ENCODE data around the gene SUMO3. TPM values are rescaled to one million over a fixed set of nuclear protein-coding genes. Genes with fewer than 3 reads are reported as not detected.

The SUMO3 gene
- total and polyA plus RNA-seq, 10 of the 15 experiments (the other 5 are each of a cell fraction or from before 2014, with no cell fraction given), result 14.3 to 164 (median 89.9) TPM

DNA sequence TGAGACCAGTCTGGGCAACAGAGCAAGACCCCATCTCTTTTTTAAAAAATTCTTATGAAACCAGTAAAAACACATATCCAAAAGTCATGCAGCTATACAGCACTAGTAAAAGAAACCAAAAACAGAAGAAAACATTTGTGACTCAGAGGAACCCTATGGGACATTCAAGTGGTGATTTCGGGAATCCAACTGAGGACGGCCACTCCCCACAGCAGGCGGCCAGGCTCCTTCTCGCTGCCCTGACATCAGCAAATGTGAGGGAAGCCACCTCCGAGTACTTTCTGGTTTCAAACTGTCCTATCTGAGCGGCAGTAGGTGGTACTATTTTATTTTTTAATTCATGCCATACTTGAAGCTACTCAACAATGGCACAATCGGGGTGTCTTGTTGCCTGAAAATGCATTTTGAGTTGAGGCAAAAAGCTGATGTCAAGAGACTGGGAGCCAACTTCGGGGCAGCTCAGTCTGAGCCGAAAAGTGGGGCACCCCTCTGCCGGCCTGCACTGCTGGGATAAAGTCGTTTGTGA, 3.3 kb downstream of the SUMO3 start:
- TF ChIP-seq IRF4 (IDR thresholded peaks at IDR 0.05; ENCODE audit: low read depth, low read length) (no peak), SIN3A (IDR thresholded peaks at IDR 0.05; ENCODE audit: low read depth, low read length) (no peak), JUNB (IDR thresholded peaks at IDR 0.05) (no peak), REST (IDR thresholded peaks at IDR 0.05; ENCODE audit: low read depth, low read length) (no peak), SIX5 (IDR thresholded peaks at IDR 0.05; ENCODE audit: low read depth, low read length, severe bottlenecking) (no peak), RAD51 (IDR thresholded peaks at IDR 0.05) (no peak)
- DNase-seq (ENCODE audit: low read depth, low spot score), result no peak
- no peak overlapping the region; the same call in 1 of the 2 replicates for H3K4me2 ChIP-seq (ENCODE audit: control insufficient read depth, insufficient read depth)
- H3K27me3 ChIP-seq (replicated peaks in 1 of 2; ENCODE audit: control insufficient read depth in 2 of 2, insufficient read depth in 2 of 2, low read length in 1 of 2), result no peaks in the 10 kb centered on the region
- no peak overlapping the region for H2AFZ ChIP-seq (ENCODE audit: control insufficient read depth, low read depth, low read length)
- BruUV-seq (replicated peaks), result no TSS peak
- ChIA-PET CTCF (interaction anchor here (1.0 kb wide), 2 partner anchors 15 to 304 kb away, joined by 3 to 4 read pairs; no protein-coding TSS in a partner anchor), POLR2A (interaction anchor here (1.7 kb wide), 1 partner anchor 11 kb away, joined by 4 read pairs; no protein-coding TSS in a partner anchor), SMC1A (ENCODE audit: uncharacterized antibody, unreplicated experiment) (interaction anchor here (0.9 to 1.2 kb wide), 3 partner anchors 10 to 117 kb away, joined by 3 to 4 read pairs (median 4); no protein-coding TSS in a partner anchor), RAD21 (ENCODE audit: unreplicated experiment) (interaction anchor here (0.9 to 1.2 kb wide), 2 partner anchors 14 to 115 kb away, joined by 3 to 4 read pairs; no protein-coding TSS in a partner anchor)
- no peaks in the 10 kb centered on the region for H4K20me1 ChIP-seq (ENCODE audit: control insufficient read depth, insufficient read depth)
- no peak overlapping the region for H3K9ac ChIP-seq (ENCODE audit: control insufficient read depth, insufficient read depth, low read length)
- H3K4me1 ChIP-seq (ENCODE audit: control insufficient read depth, insufficient read depth, low read length), result no peaks in the 10 kb centered on the region
- H3K36me3 ChIP-seq (ENCODE audit: control insufficient read depth in 2 of 2, insufficient read depth in 2 of 2, low read length in 1 of 2), result peaks cover 5 to 10% of the 10 kb centered on the region in 2 experiments
- WGBS (ENCODE audit: insufficient coverage, insufficient replicate concordance, low lambda C conversion rate, missing lambda C conversion rate), result 78% methylated on average over 11 of the region's 11 CpGs
- no peak overlapping the region for H3K27ac ChIP-seq (ENCODE audit: control insufficient read depth, insufficient read depth)
- peaks cover 30% of the 10 kb centered on the region for H3K79me2 ChIP-seq (ENCODE audit: control insufficient read depth, insufficient read depth, low read length)
- FAIRE-seq, result no peak
- ATAC-seq, result no peak
- no peak overlapping the region for H3K4me3 ChIP-seq
- intact Hi-C loops (cut with micrococcal nuclease; ENCODE audit: unreplicated experiment), result loop anchor here (5.0 kb wide), 2 partner anchors 58 to 118 kb away; partner anchors contain the start of gene PTTG1IP
- in situ Hi-C loops (cut with MboI), result no loop called here
- no peaks in the 10 kb centered on the region; the same call in 2 of the 3 replicates for H3K9me3 ChIP-seq (replicated peaks; ENCODE audit: control insufficient read depth, insufficient read depth, low read length)
